ENCODE data around the gene SGSM1.
"Not testable (repeated sequence)": the region's sequence is repeated elsewhere in the genome, so short reads cannot be mapped to it uniquely, and the experiment has no call there.

SGSM1 gene

GRCh38 chr22:24894220-24894975 lies 88.4 kb downstream of the SGSM1 start:
- 86 to 87% methylated on average over 16 of the region's 16 CpGs for WGBS, 2 experiments
- Histone ChIP-seq H3K4me1 (ENCODE audit: control insufficient read depth, insufficient read depth, low read length) (no peaks in the 10 kb centered on the region), H3K9me3 (ENCODE audit: control insufficient read depth, low read length) (no peaks in the 10 kb centered on the region), H3K4me3 (ENCODE audit: insufficient read depth, low read depth, low read length) (no peak overlapping the region), H3K27me3 (ENCODE audit: control insufficient read depth, insufficient read depth, low read length, poor library complexity, severe bottlenecking) (no peaks in the 10 kb centered on the region), H3K36me3 (ENCODE audit: control insufficient read depth, insufficient read depth, low read length) (no peaks in the 10 kb centered on the region), H3K27ac (ENCODE audit: insufficient read depth, low read depth, low read length, poor library complexity, severe bottlenecking) (no peak overlapping the region)

- no peaks in the 10 kb centered on the region for H3K36me3 ChIP-seq (ENCODE audit: control insufficient read depth, insufficient read depth, low read length)
- no peaks in the 10 kb centered on the region for H3K27me3 ChIP-seq (ENCODE audit: control insufficient read depth, insufficient read depth, low read length, poor library complexity, severe bottlenecking)
- no peak overlapping the region for H3K4me3 ChIP-seq (ENCODE audit: insufficient read depth, low read depth, low read length)
- WGBS, 2 experiments: 70 to 82% methylated on average over 6 of the region's 7 CpGs
- no peaks in the 10 kb centered on the region for H3K9me3 ChIP-seq (ENCODE audit: control insufficient read depth, low read length)
- no peaks in the 10 kb centered on the region for H3K4me1 ChIP-seq (ENCODE audit: control insufficient read depth, insufficient read depth, low read length)
- no peak overlapping the region for H3K27ac ChIP-seq (ENCODE audit: insufficient read depth, low read depth, low read length, poor library complexity, severe bottlenecking)
These were observed 89.0 kb downstream of the SGSM1 start for GRCh38 chr22:24894998-24895397.

DNA sequence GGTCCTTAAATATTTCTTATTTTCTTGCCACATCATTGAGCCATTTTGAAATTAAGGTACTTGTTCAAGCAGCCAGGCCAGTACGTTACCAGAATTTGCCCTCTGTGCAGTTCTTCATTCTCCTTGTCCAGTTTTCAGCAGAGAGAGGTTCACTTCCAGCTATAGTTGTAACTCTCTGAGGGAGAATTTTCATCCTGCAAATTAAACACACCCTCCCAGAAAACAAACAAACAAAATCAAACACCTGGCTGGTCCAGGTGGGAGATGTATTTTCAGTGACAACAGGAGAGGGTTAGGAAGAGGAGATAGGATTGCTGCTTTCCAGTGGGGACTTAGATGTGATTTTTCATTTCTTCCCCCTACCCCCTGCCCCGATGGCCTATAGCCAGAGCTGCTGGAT lies 95.4 kb downstream of the SGSM1 start:
- WGBS, 2 experiments: 91 to 92% methylated on average over 2 of the region's 2 CpGs
- H3K4me1 ChIP-seq (ENCODE audit: control insufficient read depth, insufficient read depth, low read length): no peaks in the 10 kb centered on the region
- H3K36me3 ChIP-seq (ENCODE audit: control insufficient read depth, insufficient read depth, low read length): peaks cover 4% of the 10 kb centered on the region
- H3K4me3 ChIP-seq (ENCODE audit: insufficient read depth, low read depth, low read length): no peak overlapping the region
- H3K27ac ChIP-seq (ENCODE audit: insufficient read depth, low read depth, low read length, poor library complexity, severe bottlenecking): no peak overlapping the region
- no peaks in the 10 kb centered on the region for H3K27me3 ChIP-seq (ENCODE audit: control insufficient read depth, insufficient read depth, low read length, poor library complexity, severe bottlenecking)
- H3K9me3 ChIP-seq (ENCODE audit: control insufficient read depth, low read length): no peaks in the 10 kb centered on the region

- H3K27ac ChIP-seq (ENCODE audit: insufficient read depth, low read depth, low read length, poor library complexity, severe bottlenecking): no peak overlapping the region
- no peaks in the 10 kb centered on the region for H3K9me3 ChIP-seq (ENCODE audit: control insufficient read depth, low read length)
- 89 to 100% methylated on average over 1 of the region's 1 CpG for WGBS, 2 experiments
- no peaks in the 10 kb centered on the region for H3K4me1 ChIP-seq (ENCODE audit: control insufficient read depth, insufficient read depth, low read length)
- no peaks in the 10 kb centered on the region for H3K27me3 ChIP-seq (ENCODE audit: control insufficient read depth, insufficient read depth, low read length, poor library complexity, severe bottlenecking)
- no peak overlapping the region for H3K4me3 ChIP-seq (ENCODE audit: insufficient read depth, low read depth, low read length)
- H3K36me3 ChIP-seq (ENCODE audit: control insufficient read depth, insufficient read depth, low read length): peaks cover 4% of the 10 kb centered on the region
These were observed 99.9 kb downstream of the SGSM1 start for GRCh38 chr22:24905909-24906308.

- 81 to 87% methylated on average over 2 of the region's 3 CpGs for WGBS, 2 experiments
- H3K4me1 ChIP-seq (ENCODE audit: control insufficient read depth, insufficient read depth, low read length); H3K27me3 ChIP-seq (ENCODE audit: control insufficient read depth, insufficient read depth, low read length, poor library complexity, severe bottlenecking); H3K36me3 ChIP-seq (ENCODE audit: control insufficient read depth, insufficient read depth, low read length); H3K4me3 ChIP-seq (ENCODE audit: insufficient read depth, low read depth, low read length); H3K27ac ChIP-seq (ENCODE audit: insufficient read depth, low read depth, low read length, poor library complexity, severe bottlenecking); H3K9me3 ChIP-seq (ENCODE audit: control insufficient read depth, low read length): not testable (repeated sequence)
These were observed 101.1 kb downstream of the SGSM1 start for GRCh38 chr22:24907101-24907500.

DNA sequence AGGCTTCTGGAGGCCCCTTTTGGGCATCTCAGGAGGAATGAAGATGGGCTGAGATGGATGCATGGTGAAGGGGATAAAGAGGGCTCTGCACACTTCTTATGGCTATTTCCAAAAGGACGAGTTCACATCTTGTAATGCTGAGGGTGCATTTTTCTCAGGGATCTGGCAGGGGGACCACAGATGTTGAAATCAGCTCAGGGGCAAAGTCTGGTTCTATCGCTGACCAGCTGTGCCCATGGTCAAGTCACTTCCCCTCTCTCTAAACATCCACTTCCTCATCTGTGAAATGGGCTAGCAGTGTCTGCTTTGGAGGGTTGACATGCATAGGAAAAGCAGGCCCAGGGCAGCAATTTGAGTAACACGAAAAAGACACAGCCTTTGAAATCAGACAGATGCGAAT lies 114.0 kb downstream of the SGSM1 start:
- H3K9me3 ChIP-seq (ENCODE audit: control insufficient read depth, low read length): no peaks in the 10 kb centered on the region
- H3K4me1 ChIP-seq (ENCODE audit: control insufficient read depth, insufficient read depth, low read length): no peaks in the 10 kb centered on the region
- WGBS, 2 experiments: 88 to 90% methylated on average over 4 of the region's 4 CpGs
- no peak overlapping the region for H3K27ac ChIP-seq (ENCODE audit: insufficient read depth, low read depth, low read length, poor library complexity, severe bottlenecking)
- no peaks in the 10 kb centered on the region for H3K36me3 ChIP-seq (ENCODE audit: control insufficient read depth, insufficient read depth, low read length)
- H3K27me3 ChIP-seq (ENCODE audit: control insufficient read depth, insufficient read depth, low read length, poor library complexity, severe bottlenecking): no peaks in the 10 kb centered on the region
- H3K4me3 ChIP-seq (ENCODE audit: insufficient read depth, low read depth, low read length): no peak overlapping the region

DNA sequence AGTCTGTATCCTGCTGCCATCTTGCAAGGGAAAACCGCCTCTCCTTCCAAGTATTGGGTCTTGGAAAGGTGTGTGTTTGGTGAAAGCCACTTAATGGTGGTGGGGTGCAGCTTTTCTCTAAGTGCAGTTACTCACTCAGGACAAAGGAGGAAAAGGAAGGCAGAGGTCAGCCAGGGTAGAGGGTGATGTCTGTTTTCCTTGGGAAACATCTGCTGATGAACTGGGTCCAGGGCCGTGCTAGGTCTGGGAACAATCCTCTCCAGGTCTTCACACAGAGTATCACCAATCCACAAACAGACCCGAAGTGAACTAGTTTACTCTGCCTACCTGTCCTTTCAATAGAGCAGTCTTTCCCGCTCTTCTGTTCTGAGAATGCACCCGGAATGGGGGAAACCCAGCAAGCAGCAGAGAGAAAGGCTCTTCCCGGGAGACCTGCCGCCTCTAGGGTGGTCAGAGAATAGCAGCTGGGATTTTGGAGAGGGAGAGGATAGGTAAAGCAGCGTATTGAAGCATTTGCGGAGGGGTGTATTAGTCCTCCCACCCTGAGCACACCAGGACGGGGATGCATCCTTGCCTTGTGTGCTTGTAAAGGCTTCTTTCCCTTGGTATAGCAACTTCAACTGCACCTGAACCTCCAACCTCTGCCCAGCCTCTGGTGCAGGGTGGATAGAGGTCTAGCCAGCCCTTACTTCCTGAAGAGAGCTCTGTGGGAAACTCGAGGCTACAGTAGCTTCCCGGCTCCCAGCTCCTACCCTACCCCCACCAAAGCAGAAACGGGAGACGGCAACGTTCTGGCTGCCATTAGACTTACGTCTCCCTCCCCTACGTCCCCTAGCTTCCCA lies 119.8 kb downstream of the SGSM1 start:
- H3K27me3 ChIP-seq (ENCODE audit: control insufficient read depth, insufficient read depth, low read length, poor library complexity, severe bottlenecking): no peaks in the 10 kb centered on the region
- no peaks in the 10 kb centered on the region for H3K36me3 ChIP-seq (ENCODE audit: control insufficient read depth, insufficient read depth, low read length)
- no peaks in the 10 kb centered on the region for H3K4me1 ChIP-seq (ENCODE audit: control insufficient read depth, insufficient read depth, low read length)
- H3K4me3 ChIP-seq (ENCODE audit: insufficient read depth, low read depth, low read length): no peak overlapping the region
- H3K9me3 ChIP-seq (ENCODE audit: control insufficient read depth, low read length): no peaks in the 10 kb centered on the region
- H3K27ac ChIP-seq (ENCODE audit: insufficient read depth, low read depth, low read length, poor library complexity, severe bottlenecking): no peak overlapping the region
- 59 to 63% methylated on average over 17 of the region's 17 CpGs for WGBS, 2 experiments

- Histone ChIP-seq H3K4me1 (ENCODE audit: control insufficient read depth, insufficient read depth, low read length) (no peaks in the 10 kb centered on the region), H3K4me3 (ENCODE audit: insufficient read depth, low read depth, low read length) (no peak overlapping the region), H3K9me3 (ENCODE audit: control insufficient read depth, low read length) (no peaks in the 10 kb centered on the region), H3K36me3 (ENCODE audit: control insufficient read depth, insufficient read depth, low read length) (no peaks in the 10 kb centered on the region), H3K27ac (ENCODE audit: insufficient read depth, low read depth, low read length, poor library complexity, severe bottlenecking) (no peak overlapping the region), H3K27me3 (ENCODE audit: control insufficient read depth, insufficient read depth, low read length, poor library complexity, severe bottlenecking) (no peaks in the 10 kb centered on the region)
- WGBS, 2 experiments: 89 to 96% methylated on average over 2 to 3 of the region's 3 CpGs
These were observed 120.4 kb downstream of the SGSM1 start for GRCh38 chr22:24926428-24926725.

GRCh38 chr22:24926849-24927579 lies 121.0 kb downstream of the SGSM1 start:
- Histone ChIP-seq H3K4me1 (ENCODE audit: control insufficient read depth, insufficient read depth, low read length) (no peaks in the 10 kb centered on the region), H3K27ac (ENCODE audit: insufficient read depth, low read depth, low read length, poor library complexity, severe bottlenecking) (no peak overlapping the region), H3K27me3 (ENCODE audit: control insufficient read depth, insufficient read depth, low read length, poor library complexity, severe bottlenecking) (no peaks in the 10 kb centered on the region), H3K9me3 (ENCODE audit: control insufficient read depth, low read length) (no peaks in the 10 kb centered on the region), H3K36me3 (ENCODE audit: control insufficient read depth, insufficient read depth, low read length) (no peaks in the 10 kb centered on the region), H3K4me3 (ENCODE audit: insufficient read depth, low read depth, low read length) (no peak overlapping the region)
- 94% methylated on average over 1 of the region's 1 CpG for WGBS, 2 experiments

GRCh38 chr22:24928322-24928721 lies 122.3 kb downstream of the SGSM1 start:
- H3K27ac ChIP-seq (ENCODE audit: insufficient read depth, low read depth, low read length, poor library complexity, severe bottlenecking): no peak overlapping the region
- no peaks in the 10 kb centered on the region for H3K4me1 ChIP-seq (ENCODE audit: control insufficient read depth, insufficient read depth, low read length)
- H3K4me3 ChIP-seq (ENCODE audit: insufficient read depth, low read depth, low read length): no peak overlapping the region
- no peaks in the 10 kb centered on the region for H3K27me3 ChIP-seq (ENCODE audit: control insufficient read depth, insufficient read depth, low read length, poor library complexity, severe bottlenecking)
- H3K9me3 ChIP-seq (ENCODE audit: control insufficient read depth, low read length): no peaks in the 10 kb centered on the region
- WGBS, 2 experiments: 91 to 92% methylated on average over 7 of the region's 7 CpGs
- no peaks in the 10 kb centered on the region for H3K36me3 ChIP-seq (ENCODE audit: control insufficient read depth, insufficient read depth, low read length)

Measured in ectodermal cell (in vitro differentiated cells).